H1 (cell line): ENCODE data around the gene EGFR. TPM values are rescaled to one million over a fixed set of nuclear protein-coding genes. Genes with fewer than 3 reads are reported as not detected.

Source experiments
- CTCF ChIA-PET: fragments of 300-600 bp; sonication (Branson Sonifier 250); formaldehyde crosslinking; loops from one replicate; lab custom pipeline; 2021; ENCODE audit not compliant: partially characterized antibody; lab: Charles Lee
- POLR2A ChIA-PET: fragments of 300-600 bp; sonication (Branson Sonifier 250); formaldehyde crosslinking; loops from one replicate; lab custom pipeline; 2021; ENCODE audit warnings: inconsistent platforms; ENCODE audit not compliant: partially characterized antibody; lab: Charles Lee
- DNase-seq, 2 experiments: peaks; one replicate each; pipeline versions ENCODE4 v3.0.0 to v3.0.0-alpha.2; 2010 to 2022; ENCODE audit warnings: low spot score in 2 of 2, low read depth in 1 of 2, mixed read lengths in 1 of 2
- FAIRE-seq: peaks from 2 replicates; lab custom pipeline; 2011; peaks lifted over from hg19 to GRCh38; lab: Jason Lieb, UNC
- H2AFZ ChIP-seq: 2 replicates; pipeline ENCODE4 v1.8.1; 2012; ENCODE audit warnings: low read length, inconsistent platforms
- H2AK5ac ChIP-seq: 2 replicates; pipeline ENCODE4 v1.6.1; 2013; ENCODE audit warnings: low read depth, low read length
- H2BK120ac ChIP-seq: replicated peaks from 2 replicates; pipeline ENCODE3; 2013; ENCODE audit warnings: low read depth, low read length, inconsistent platforms
- H2BK12ac ChIP-seq: 2 replicates; pipeline ENCODE4 v1.6.1; 2013; ENCODE audit warnings: low read depth, low read length
- H2BK15ac ChIP-seq: 2 replicates; pipeline ENCODE4 v1.6.1; 2013; ENCODE audit warnings: low read length
- H2BK20ac ChIP-seq: 2 replicates; pipeline ENCODE4 v1.6.1; 2013; ENCODE audit warnings: low read length
- H2BK5ac ChIP-seq: 2 replicates; pipeline ENCODE4 v1.6.1; 2013; ENCODE audit warnings: low read depth, low read length
- H3K14ac ChIP-seq: 2 replicates; pipeline ENCODE4 v1.6.1; 2013; ENCODE audit warnings: inconsistent platforms; ENCODE audit not compliant: insufficient read length
- H3K18ac ChIP-seq: 2 replicates; pipeline ENCODE4 v1.6.1; 2013; ENCODE audit warnings: low read length; ENCODE audit errors: extremely low read depth
- H3K23ac ChIP-seq: 2 replicates; pipeline ENCODE4 v1.6.1; 2013; ENCODE audit warnings: inconsistent platforms; ENCODE audit not compliant: insufficient read length
- H3K23me2 ChIP-seq: 2 replicates; pipeline ENCODE4 v1.6.1; 2013; ENCODE audit warnings: low read depth, low read length
- H3K27ac ChIP-seq: 2 replicates; pipeline ENCODE4 v1.6.1; 2011; ENCODE audit warnings: low read depth, low read length, inconsistent platforms
- H3K27me3 ChIP-seq, 4 experiments: replicated peaks in 1 of 4; 1 replicate in 1 of 4; 2 replicates in 3 of 4; pipeline versions ENCODE4 v1.6.1 to v1.8.1; 2011 to 2013; ENCODE audit warnings: low read length in 3 of 4, mild to moderate bottlenecking in 3 of 4, inconsistent platforms in 2 of 4, mixed read lengths in 2 of 4, moderate library complexity in 1 of 4; ENCODE audit not compliant: control insufficient read depth in 3 of 4, insufficient read depth in 3 of 4; ENCODE audit errors: extremely low read depth in 1 of 4
- H3K36me3 ChIP-seq, 4 experiments: 2 replicates each; pipeline versions ENCODE4 v1.6.1 to v1.8.1; 2011 to 2013; ENCODE audit warnings: mild to moderate bottlenecking in 4 of 4, low read length in 3 of 4, moderate library complexity in 2 of 4, control low read depth in 1 of 4, inconsistent platforms in 1 of 4; ENCODE audit not compliant: insufficient read depth in 4 of 4, control insufficient read depth in 2 of 4
- H3K4ac ChIP-seq: replicated peaks from 2 replicates; pipeline ENCODE3; 2013; ENCODE audit warnings: low read length, low read depth, mixed read lengths, inconsistent platforms; ENCODE audit not compliant: insufficient read length
- H3K4me1 ChIP-seq, 4 experiments: replicated peaks in 1 of 4; 1 replicate in 1 of 4; 2 replicates in 3 of 4; pipeline versions ENCODE4 v1.6.1 to v1.8.1; 2011 to 2013; ENCODE audit warnings: low read length in 3 of 4, inconsistent platforms in 2 of 4, mixed read lengths in 1 of 4; ENCODE audit not compliant: insufficient read depth in 4 of 4, control insufficient read depth in 3 of 4
- H3K4me2 ChIP-seq, 2 experiments: 2 replicates each; pipeline versions ENCODE4 v1.6.1 to v1.8.1; 2011 to 2013; ENCODE audit warnings: low read depth in 2 of 2, low read length in 2 of 2, control low read depth in 1 of 2, inconsistent platforms in 1 of 2, mild to moderate bottlenecking in 1 of 2; ENCODE audit not compliant: insufficient read depth in 1 of 2
- H3K4me3 ChIP-seq, 4 experiments: fragments of 200-600, 300-600 bp in 1 of 4; sonication (generic), shearing (Covaris generic), sonication (Bioruptor Twin) in 1 of 4; 2 replicates each; pipeline versions ENCODE4 v1.5.1 to v1.8.1; 2011 to 2016; ENCODE audit warnings: low read length in 4 of 4, low read depth in 3 of 4, control low read depth in 2 of 4, inconsistent platforms in 2 of 4, mild to moderate bottlenecking in 2 of 4, mixed read lengths in 1 of 4, moderate library complexity in 1 of 4; ENCODE audit not compliant: insufficient read depth in 2 of 4; ENCODE audit errors: extremely low read depth in 1 of 4
- H3K56ac ChIP-seq: replicated peaks from 2 replicates; pipeline ENCODE3; 2013; ENCODE audit warnings: low read depth, mild to moderate bottlenecking, mixed read lengths, low read length, inconsistent platforms; ENCODE audit not compliant: insufficient read length
- H3K79me1 ChIP-seq: 2 replicates; pipeline ENCODE4 v1.6.1; 2013; ENCODE audit warnings: low read depth, low read length, control low read depth
- H3K79me2 ChIP-seq, 2 experiments: 2 replicates each; pipeline versions ENCODE4 v1.6.1 to v1.8.1; 2012 to 2013; ENCODE audit warnings: low read length in 2 of 2, mild to moderate bottlenecking in 2 of 2, inconsistent platforms in 1 of 2; ENCODE audit not compliant: insufficient read depth in 2 of 2, control insufficient read depth in 1 of 2
- H3K9ac ChIP-seq, 4 experiments: replicated peaks in 1 of 4; 1 replicate in 1 of 4; 2 replicates in 3 of 4; pipeline versions ENCODE4 v1.6.1 to v1.8.1; 2011 to 2013; ENCODE audit warnings: low read depth in 3 of 4, low read length in 3 of 4, control low read depth in 2 of 4, mild to moderate bottlenecking in 2 of 4, moderate library complexity in 2 of 4, inconsistent platforms in 1 of 4; ENCODE audit errors: extremely low read depth in 1 of 4
- H3K9me3 ChIP-seq, 2 experiments: 2 replicates each; pipeline versions ENCODE4 v1.6.1 to v1.8.1; 2012 to 2013; ENCODE audit warnings: mild to moderate bottlenecking in 2 of 2, moderate library complexity in 2 of 2, control low read depth in 1 of 2, inconsistent platforms in 1 of 2, low read depth in 1 of 2, low read length in 1 of 2, mixed read lengths in 1 of 2; ENCODE audit not compliant: insufficient read depth in 2 of 2
- H4K20me1 ChIP-seq, 2 experiments: replicated peaks in 1 of 2; 2 replicates each; pipeline versions ENCODE3 to v1.8.1; 2011 to 2013; ENCODE audit warnings: inconsistent platforms in 2 of 2, low read length in 2 of 2, mild to moderate bottlenecking in 1 of 2; ENCODE audit not compliant: insufficient read depth in 2 of 2, control insufficient read depth in 1 of 2
- H4K5ac ChIP-seq: 2 replicates; pipeline ENCODE4 v1.6.1; 2013; ENCODE audit warnings: low read length, low read depth, mixed read lengths, inconsistent platforms; ENCODE audit not compliant: insufficient read length
- H4K8ac ChIP-seq: 2 replicates; pipeline ENCODE4 v1.8.0; 2013; ENCODE audit warnings: mild to moderate bottlenecking, moderate library complexity, low read length, inconsistent platforms; ENCODE audit not compliant: insufficient read depth; ENCODE audit errors: extremely low read depth
- H4K91ac ChIP-seq: replicated peaks from 2 replicates; pipeline ENCODE3; 2013; ENCODE audit warnings: low read length, mixed read lengths, inconsistent platforms; ENCODE audit not compliant: insufficient read length
- CTBP2 ChIP-seq: IDR thresholded peaks from 2 replicates; pipeline ENCODE4 v1.7.0; 2011; ENCODE audit warnings: borderline replicate concordance, mild to moderate bottlenecking, moderate library complexity, mixed read lengths, low read length; ENCODE audit not compliant: insufficient read depth, insufficient read length
- EP300 ChIP-seq, 2 experiments: IDR thresholded peaks; 1 replicate in 1 of 2; 2 replicates in 1 of 2; pipeline ENCODE4 v1.6.1; 2011 to 2012; ENCODE audit warnings: low read depth in 2 of 2, low read length in 2 of 2, mild to moderate bottlenecking in 2 of 2, borderline replicate concordance in 1 of 2, inconsistent platforms in 1 of 2, moderate library complexity in 1 of 2
- GABPA ChIP-seq: IDR thresholded peaks from 2 replicates; pipeline ENCODE4 v1.6.1; 2011; ENCODE audit warnings: mild to moderate bottlenecking, low read length, moderate library complexity, borderline replicate concordance; ENCODE audit not compliant: insufficient read depth
- POU5F1 ChIP-seq: IDR thresholded peaks from 2 replicates; pipeline ENCODE4 v1.6.1; 2011; ENCODE audit warnings: low read depth, mild to moderate bottlenecking, low read length, moderate library complexity
- TAF1 ChIP-seq: IDR thresholded peaks from 2 replicates; pipeline ENCODE4 v1.6.1; 2011; ENCODE audit warnings: mild to moderate bottlenecking, low read depth, low read length
- WGBS, 2 experiments: shearing (Covaris generic) in 1 of 2; methylation state at CpG; one replicate each; pipeline versions ENCODE4 v1.1.6 to v1.1.7; 2013 to 2015; ENCODE audit warnings: low lambda C conversion rate in 2 of 2, mixed read lengths in 2 of 2, inconsistent platforms in 1 of 2, low coverage in 1 of 2, missing lambda C conversion rate in 1 of 2; ENCODE audit not compliant: insufficient replicate concordance in 2 of 2, insufficient coverage in 1 of 2, insufficient read length in 1 of 2; ENCODE audit errors: extremely low coverage in 1 of 2, missing lambda C conversion rate in 1 of 2; 5-methylcytosine and 5-hydroxymethylcytosine counted together
- polyA plus RNA-seq, 7 experiments: library from polyadenylated mRNA; depleted of rRNA in 3 of 7; stranded (reverse) in 5 of 7; unstranded in 2 of 7; fragments of >200 nt in 5 of 7; fragments of 200-250 nt in 2 of 7; gene quantifications; 1 replicate in 5 of 7; 2 replicates in 1 of 7; 4 replicates in 1 of 7; pipeline versions ENCODE4 v1.2.1 to v1.2.3, GENCODE V29; 2011 to 2013; ENCODE audit warnings: missing spikeins in 2 of 7, mixed read lengths in 2 of 7
- total RNA-seq: library from RNA; stranded (reverse); fragmentation: NEBNext Ultra II Directional; extraction: Animal tissue kit (Norgen Biotek cat#: 25700); gene quantifications from 2 replicates; pipeline ENCODE4 v1.2.1, GENCODE V29; 2021

The EGFR gene
- total and polyA plus RNA-seq, 2 of the 8 experiments (the other 6 are each of a cell fraction or from before 2014, with no cell fraction given): 1.9 to 5.8 TPM

DNA sequence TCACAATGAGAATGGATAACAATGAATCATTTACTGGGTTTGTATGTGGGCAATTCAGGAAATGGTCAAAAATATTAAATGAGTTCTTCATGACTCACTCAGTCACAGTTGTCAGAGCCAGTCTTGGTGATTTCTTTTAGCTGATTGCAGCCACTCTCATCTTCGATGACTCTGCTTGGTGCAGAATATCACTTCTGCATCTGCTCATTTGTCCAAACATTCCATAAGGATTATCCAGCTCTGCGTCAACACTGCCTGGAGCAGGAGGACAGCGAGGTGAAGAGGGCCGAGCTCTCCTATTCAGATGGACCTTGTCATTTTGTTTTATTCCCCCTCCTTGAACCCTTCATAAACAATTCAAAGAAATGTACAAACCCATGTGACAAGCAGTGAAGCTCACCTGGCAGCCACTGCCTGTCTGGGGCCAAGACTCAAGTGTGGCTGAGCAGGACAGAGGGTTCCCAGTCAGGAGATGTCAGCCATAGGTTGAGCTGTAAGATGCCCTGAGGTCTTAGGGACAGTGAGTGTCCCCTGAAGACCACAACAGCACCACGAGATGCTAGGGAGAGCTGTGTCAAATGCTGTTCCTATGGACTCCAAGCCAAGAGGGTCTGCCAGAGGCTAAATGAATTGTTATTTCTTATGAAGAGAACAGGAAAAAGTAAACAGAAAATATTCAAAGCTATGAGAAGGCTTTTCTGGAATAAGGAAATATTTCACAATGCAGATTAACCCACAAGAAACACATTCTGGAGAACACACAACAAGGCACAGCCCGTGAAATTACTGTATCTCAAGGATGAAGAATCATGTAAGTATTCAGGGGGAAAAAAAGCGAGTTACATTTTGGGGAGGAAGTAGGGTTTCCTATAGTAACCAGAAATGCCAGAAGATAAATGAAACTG, 33.1 kb upstream of the EGFR start:
- DNase-seq (no peak), FAIRE-seq (no peak)
- Histone ChIP-seq H2BK15ac (no peak overlapping the region), H3K18ac (no peak overlapping the region), H3K79me1 (no peaks in the 10 kb centered on the region), H3K9me3 (no peaks in the 10 kb centered on the region), H4K8ac (no peak overlapping the region), H2AK5ac (no peak overlapping the region), H3K4ac (no peak overlapping the region), H3K4me1 (no peaks in the 10 kb centered on the region), H3K23ac (no peak overlapping the region), H3K23me2 (no peaks in the 10 kb centered on the region), H3K14ac (no peak overlapping the region), H3K27me3 (peaks cover 0 to 1% (median 0%) of the 10 kb centered on the region in 4 experiments; a peak in 1 of 7 replicates), H2BK5ac (no peak overlapping the region), H3K79me2 (no peaks in the 10 kb centered on the region), H3K56ac (no peak overlapping the region), H4K91ac (no peak overlapping the region), H4K5ac (no peak overlapping the region), H2BK120ac (no peak overlapping the region), H2BK20ac (no peak overlapping the region), H4K20me1 (no peaks in the 10 kb centered on the region), H3K4me3 (no peak overlapping the region), H3K4me2 (no peak overlapping the region), H3K9ac (no peak overlapping the region), H2AFZ (no peak overlapping the region), H3K27ac (no peak overlapping the region), H3K36me3 (no peaks in the 10 kb centered on the region), H2BK12ac (no peak overlapping the region)
- CTCF ChIA-PET: interaction anchor here (1.3 kb wide), 1 partner anchor 9 kb away, joined by 6 read pairs; no protein-coding TSS in a partner anchor
- POLR2A ChIA-PET: no interaction called here
- 85% methylated on average over 7 of the region's 7 CpGs; no CpG with 5 or more reads in 1 of the 2 experiments for whole genome bisulfite sequencing, 2 experiments
- TF ChIP-seq GABPA: no peak
- TF ChIP-seq TAF1: no peak
- TF ChIP-seq POU5F1: no peak
- no peak for TF ChIP-seq CTBP2
- no peak for TF ChIP-seq EP300 (IDR thresholded peaks at IDR 0.05; ENCODE audit: borderline replicate concordance in 1 of 2, low read depth in 2 of 2, low read length in 2 of 2)
